HG03095 (cell line): ENCODE results near the gene NAP1L4.
"Not testable (repeated sequence)": the region's sequence is repeated elsewhere in the genome, so short reads cannot be mapped to it uniquely, and the experiment has no call there.

ENCODE experiments used
- ATAC-seq: cut with Tn5 transposase; IDR thresholded peaks from one replicate; pipeline ENCODE4 v1.9.1; 2021; ENCODE audit warnings: moderate library complexity; ENCODE audit not compliant: unreplicated experiment

NAP1L4 gene

DNA sequence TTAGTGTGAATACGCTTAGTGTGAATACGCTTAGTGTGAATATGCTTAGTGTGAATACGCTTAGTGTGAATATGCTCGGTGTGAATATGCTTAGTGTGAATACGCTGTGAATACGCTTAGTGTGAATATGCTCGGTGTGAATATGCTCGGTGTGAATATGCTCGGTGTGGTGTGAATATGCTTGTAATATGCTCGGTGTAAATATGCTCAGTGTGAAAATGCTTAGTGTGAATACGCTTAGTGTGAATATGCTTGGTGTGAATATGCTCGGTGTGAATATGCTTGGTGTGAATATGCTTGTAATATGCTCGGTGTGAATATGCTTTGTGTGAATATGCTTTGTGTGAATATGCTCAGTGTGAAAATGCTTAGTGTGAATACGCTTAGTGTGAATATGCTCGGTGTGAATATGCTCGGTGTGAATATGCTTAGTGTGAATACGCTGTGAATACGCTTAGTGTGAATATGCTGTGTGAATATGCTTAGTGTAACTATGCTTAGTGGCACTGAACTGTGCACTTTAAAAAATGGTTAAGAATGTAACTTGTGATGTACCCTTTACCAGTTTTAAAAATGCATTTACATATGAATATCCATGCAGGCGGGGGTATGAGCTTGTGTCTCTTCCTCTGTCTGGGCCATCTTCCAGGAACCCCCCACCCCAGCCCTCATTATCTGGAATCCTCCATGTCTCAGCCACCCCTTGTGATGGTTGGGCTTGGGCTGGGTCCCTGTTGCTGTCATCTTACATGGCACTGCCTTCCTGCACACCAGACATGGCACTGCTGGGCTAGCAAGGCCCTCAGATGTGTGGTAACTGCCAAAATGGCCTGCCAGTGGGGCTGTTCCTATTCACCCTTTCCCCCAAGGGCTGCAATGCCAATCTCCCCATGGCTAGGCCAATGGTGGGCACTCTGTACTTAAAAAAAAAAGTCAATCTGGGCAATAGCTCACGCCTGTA, 53.4 kb downstream of the NAP1L4 start:
- ATAC-seq: not testable (repeated sequence)

DNA sequence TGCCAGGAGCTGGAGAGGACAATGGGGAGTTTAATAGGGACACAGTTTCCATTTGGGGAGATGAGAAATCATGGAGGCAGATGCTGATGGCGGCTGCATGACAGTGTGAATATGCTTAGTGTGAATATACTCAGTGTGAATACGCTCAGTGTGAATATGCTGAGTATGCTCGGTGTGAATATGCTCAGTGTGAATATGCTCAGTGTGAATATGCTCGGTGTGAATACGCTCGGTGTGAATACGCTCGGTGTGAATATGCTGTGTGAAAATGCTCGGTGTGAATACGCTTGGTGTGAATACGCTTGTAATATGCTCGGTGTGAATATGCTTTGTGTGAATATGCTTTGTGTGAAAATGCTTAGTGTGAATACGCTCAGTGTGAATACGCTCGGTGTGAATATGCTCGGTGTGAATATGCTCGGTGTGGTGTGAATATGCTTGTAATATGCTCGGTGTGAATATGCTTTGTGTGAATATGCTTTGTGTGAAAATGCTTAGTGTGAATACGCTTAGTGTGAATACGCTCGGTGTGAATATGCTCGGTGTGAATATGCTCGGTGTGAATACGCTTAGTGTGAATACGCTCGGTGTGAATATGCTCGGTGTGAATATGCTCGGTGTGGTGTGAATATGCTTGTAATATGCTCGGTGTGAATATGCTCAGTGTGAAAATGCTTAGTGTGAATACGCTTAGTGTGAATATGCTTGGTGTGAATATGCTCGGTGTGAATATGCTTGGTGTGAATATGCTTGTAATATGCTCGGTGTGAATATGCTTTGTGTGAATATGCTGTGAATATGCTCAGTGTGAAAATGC, 54.3 kb downstream of the NAP1L4 start:
- not testable (repeated sequence) for ATAC-seq

DNA sequence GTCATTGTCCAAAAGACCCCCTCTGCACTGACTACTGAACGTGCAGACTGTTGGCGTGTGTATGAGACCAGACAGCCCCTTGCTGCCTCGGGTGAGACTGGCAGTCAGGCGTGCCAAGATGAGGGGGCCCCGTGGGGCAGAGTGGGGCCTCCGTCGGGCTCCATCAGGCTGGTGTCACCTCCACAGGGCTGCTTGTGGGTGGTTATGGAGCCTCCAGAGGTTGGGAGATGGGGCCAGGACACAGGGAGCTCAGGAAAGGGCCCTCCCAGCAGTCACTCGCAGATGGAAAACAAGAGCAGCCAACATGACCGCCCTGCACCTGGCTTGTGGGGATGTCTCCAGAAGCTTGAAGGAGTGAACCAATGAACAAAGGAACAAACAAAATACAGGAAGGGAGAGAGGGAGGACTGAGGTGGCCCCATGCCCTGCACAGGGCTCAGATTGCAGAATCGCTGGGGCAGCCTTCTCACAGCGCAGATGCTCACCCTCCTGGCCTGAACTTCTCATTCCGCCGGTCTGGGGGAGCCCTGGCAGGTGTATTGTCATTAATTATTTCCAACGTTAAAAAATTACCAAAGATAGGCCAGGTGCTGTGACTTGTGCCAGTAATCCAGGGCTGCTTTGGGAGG, 57.4 kb downstream of the NAP1L4 start:
- ATAC-seq: no peak

DNA sequence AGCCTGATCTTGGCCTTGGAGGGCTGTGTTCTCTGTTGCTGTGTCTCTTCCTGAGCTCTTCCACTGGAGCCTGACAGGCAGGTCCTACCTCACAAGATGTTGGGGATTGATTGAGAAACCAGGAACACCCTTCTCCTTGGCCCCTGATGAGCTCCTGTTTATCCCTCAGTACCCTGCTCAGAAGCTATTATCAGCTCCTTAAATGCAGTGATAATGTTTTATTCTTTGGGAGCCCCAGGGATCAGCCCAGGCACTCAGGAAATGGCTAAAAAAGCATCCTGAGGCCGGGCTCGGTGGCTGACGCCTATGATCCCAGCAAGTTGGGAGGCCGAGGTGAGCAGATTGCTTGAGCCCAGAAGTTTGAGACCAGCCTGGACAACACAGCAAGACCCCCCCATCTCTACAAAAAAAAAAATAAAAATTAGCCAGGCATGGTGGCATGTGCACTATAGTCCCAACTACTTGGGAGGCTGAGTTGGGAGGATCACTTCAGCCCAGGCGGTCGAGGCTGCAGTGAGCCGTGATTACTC, 58.0 kb downstream of the NAP1L4 start:
- no peak for ATAC-seq

DNA sequence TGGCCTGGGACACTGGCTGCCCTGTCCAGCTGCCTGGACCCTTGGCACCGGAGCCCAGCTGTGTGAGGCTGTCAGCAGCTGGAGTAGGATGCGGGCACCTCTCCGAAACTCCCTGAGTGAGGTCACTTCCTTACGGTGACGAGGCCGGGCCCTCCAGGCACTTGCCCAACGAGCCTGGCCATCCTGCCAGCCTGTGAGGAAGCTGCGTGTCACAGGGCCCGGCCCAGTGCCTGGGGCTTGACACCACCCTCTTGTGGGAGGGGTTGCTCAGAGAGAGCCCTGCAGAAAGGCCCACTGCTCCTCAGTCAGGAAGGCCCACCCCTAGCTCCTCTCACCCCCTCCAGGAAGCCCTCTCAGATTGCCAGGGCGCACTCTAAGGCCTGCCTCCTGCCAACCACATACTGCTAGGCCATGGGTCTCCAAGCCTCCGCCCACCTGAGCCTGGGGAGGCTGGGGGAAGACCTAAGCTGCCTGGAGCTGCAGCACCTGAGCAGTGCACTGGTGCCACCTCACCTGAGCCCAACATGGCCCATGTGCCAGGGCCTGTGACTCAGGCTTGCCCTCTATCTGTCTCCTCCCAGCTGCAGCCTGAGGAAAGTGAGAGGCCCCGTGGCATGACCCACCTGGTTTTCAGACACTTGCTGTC, 58.6 kb downstream of the NAP1L4 start:
- ATAC-seq: no peak

DNA sequence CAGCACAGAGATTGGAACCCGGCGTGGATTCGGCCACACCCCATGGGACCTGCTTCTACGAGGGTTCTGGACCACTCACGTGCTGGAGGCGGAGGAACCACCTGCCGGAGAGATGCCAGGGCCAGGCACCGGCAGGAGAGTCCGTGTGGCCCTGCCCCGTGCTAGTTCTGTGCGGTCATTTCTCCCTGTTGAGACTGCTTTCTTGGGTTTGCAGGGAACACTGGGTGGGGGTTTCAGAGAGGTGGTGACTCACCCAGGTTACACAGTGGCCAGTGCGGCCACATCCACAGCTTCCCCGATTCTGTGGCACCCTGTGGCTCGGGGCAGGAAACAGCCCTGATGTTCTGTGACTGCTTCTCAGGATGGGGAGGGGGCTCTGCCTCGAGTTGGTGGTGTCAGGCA, 59.3 kb downstream of the NAP1L4 start:
- no peak for ATAC-seq

DNA sequence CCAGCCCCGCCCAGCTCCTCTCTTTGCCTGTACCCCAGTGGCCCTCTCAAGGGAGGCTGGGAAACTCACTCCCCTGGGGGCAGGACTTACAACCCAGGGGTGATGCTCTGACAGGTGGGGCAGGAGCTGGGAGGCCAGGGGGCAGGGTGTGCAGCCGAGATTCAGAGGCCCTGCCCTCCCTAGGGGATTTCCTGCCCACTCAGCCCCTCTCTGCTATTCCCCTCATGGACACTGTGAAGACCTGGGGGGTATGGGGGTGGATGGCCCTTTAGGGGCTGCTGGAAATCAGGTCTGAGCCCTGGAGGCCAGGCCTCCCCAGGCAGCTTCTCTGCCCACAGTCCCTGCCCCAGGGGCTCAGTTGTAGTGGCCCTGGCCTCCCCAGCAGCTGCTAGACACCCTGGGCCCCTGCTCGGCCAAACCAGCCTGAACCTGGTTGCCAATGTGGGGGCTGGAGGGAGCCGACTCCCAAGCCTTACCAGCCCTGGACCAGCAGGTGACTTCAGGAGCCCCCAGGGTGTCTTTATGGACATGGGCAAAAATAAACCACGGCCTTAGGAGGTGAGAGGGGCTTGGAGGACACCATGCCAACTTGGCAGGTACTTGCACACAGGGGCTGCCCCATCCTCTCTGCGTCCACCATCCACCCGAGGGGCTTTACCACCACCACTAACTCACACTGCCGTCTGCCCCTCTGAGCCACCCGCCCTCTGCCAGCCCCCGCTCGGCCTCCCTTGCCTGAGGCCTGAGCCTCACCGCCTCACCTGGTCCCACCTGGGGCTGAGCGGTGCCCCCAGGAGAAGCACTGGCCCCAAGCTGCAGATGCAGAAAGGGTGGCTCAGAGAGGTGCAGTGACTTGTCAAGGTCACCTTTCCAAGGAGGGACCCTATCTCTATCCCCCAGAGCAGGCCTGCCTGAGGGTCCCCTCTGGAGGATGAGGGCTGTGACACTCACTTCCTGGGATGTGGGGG, 60.1 kb downstream of the NAP1L4 start:
- no peak for ATAC-seq

DNA sequence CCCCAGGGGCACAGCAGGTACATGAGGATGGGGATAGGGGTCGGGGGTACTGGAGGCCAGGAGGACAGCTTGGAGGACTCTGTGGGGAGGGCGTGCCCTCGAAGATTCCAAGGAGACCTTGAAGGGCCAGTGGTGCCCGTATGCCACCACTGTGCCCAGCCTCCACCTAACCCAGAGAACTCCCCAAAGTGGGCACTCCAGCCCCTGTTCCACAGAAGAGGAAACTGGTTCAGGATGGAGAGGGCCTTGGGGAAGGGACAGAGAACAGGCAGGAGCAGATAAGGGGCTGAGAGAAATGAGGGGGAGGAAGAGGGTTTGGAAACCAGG, 60.7 kb downstream of the NAP1L4 start:
- no peak for ATAC-seq

DNA sequence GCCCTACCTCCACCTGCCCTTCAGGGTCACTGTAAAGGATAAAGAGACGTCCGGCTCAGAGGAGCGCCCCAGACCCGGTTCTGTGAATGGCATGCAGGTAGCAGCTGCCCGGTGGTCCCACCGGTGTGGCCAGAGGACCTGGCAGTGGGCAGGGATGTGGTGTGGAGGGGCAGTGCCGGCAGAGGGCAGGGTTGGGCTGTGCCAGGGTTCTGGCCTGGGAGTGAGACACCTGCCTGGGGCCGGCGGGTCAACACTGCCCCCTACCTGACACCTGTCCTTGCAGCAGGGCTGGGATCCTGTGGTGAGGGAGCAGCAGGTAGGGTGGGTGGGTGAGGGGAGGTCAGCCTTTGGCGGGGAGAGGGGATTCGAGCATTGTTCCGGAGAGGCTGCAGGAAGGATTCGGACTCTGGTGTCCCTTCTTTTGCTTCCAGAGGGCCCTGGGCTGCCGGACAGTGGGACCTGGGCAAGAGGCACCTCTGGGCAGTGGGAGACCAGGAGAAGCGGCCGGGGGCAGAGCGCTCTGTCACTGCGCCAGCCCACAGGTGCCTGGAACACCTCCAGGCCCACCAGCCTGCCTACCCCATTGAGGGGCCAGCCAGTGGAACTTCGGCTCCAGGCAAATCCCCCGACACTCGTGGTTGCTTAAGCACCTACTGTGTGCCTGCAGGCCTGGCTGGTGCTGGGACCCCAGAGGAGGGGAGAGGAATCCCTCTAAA, 61.3 kb downstream of the NAP1L4 start:
- ATAC-seq: no peak

DNA sequence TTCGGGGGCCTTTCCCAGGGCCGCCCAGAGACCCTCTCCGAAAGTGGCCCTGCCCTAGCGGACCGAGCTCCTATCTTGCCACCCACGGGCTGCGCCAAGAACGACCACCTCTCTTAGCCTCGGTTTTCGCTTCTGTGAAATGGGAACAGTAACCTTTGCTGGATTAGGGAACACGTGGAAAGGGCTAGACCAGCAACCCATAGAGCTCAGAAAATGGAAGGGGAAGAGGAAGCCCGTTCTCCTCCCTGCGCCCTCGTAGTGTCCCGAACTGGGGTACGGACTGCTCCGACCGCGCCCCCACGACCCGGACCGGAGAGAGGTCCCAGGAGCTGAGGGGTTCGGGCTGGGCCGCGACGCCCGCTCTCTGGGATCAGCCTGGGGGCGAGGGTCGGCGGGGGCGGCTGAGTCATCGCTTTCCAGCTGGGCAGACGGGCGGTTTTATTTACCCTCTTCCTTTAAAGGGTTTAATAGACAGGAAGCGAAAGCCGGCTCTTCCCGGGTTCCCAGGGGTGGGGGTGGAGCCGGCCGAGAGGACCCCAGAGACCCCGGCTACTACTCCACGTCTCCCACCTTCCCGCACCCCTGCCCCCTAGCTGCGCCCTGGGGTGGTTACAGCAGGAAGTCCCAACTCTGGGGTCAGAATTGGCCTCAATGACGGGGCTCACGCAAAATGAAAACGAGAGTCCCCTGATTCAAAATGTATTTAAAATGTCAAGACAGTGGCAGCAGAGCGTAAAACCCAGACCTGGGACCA, 62.0 kb downstream of the NAP1L4 start:
- no peak for ATAC-seq

DNA sequence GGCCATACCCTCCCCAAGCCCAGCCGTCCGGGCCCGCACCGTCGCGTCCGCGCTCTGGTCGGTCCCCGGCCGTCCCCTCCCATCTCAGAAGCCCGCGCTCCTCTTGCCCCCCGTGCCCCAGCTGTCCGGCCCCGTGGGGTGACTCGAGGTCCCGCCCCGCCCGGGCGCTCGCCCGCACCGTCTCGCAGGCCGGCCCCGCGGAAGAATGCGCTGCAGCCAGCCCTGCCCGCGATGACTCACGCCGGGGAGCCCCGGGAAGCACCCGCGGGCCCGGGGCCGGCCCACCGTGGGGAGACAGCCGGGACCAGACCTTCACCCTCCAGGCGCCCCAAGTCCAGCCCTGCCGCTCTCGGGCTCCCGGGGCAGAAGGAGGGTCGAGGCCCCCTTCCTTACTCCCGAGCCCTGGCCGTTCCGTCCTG, 62.6 kb downstream of the NAP1L4 start:
- no peak for ATAC-seq

DNA sequence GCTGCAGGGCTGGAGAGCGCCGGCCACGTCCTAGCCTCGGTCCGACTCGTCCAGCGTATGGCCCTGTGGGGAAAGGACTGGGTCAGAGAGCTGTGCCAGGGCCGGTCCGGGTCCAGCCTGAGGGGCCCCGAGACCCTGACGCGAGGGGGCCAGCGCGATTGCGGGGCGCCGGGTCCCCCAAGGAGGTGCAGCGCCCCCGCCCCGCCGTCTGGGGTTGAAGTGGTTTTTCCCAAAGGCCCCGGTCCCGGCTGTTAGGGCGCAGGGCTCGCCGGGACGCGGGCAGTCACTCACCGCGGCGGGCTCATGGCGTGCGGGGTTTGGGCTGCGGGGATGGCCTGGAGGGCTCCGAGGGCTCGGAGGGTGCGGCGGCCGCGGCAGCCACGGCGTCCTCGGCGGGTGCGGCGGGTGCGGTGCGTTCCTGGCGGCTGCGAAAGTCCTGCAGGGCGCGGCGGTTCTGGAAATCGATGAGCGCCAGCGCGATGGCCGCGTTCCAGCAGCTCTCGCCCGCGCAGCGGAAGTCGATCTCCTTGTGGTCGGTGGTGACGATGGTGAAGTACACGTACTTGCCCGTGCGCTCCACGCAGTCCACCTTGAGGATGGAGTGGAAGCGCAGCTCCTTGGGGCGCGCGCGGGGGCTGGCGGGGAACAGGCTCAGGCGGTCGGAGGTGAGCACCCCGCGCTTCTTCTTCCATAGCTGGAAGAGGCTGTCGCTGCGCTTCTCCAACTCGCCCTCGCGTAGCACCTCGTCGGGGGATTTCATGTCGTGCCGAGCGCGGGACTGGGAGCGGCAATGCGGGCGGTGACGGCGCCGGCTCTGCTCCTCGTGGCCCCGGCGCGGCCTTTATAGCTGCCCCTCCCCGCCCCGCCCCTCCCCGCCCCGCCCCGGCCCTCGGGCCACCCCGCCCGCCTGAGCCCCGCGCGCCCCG, 63.3 kb downstream of the NAP1L4 start, which contains the start of gene PHLDA2:
PHLDA2 (minus strand) TSS at position 816 of the 926 bp plus-strand sequence; CDS start at position 760, 56 bp downstream.
- ATAC-seq: no peak

DNA sequence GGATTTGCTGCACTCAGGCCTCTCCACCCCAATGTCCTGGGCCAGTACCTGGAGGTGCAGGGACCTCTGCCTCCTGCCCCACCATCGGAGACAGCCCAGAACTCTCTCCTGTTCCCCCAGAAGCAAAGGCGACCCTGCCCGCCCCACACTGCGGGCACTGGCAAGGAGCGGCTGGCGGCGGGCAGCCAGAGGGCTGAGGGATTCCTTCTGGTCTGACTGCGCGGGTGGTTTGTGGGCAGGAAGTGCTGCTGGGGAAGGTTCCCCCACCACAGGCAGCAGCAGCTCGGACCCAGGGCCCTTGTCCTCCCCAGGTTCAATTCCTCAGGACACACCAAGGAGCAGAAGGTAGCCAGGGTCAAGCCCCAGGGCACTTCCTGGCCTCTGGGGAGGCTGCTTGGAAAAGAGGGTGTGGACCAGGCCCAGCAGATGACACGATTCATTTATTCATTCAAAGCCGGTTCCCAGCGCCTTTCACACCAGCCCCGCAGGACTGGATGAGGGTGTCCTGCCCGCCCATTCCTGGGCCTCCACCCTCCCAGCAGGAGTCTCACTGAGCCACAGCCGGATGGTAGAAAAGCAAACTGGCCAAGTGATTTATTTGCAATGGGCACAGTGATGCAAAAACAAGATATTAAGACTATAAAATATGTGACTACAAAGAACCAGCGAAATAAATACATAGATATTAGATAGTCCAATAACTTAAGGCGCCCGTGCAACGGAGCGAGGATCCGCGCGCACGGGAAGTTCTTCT, 64.1 kb downstream of the NAP1L4 start:
- no peak for ATAC-seq

DNA sequence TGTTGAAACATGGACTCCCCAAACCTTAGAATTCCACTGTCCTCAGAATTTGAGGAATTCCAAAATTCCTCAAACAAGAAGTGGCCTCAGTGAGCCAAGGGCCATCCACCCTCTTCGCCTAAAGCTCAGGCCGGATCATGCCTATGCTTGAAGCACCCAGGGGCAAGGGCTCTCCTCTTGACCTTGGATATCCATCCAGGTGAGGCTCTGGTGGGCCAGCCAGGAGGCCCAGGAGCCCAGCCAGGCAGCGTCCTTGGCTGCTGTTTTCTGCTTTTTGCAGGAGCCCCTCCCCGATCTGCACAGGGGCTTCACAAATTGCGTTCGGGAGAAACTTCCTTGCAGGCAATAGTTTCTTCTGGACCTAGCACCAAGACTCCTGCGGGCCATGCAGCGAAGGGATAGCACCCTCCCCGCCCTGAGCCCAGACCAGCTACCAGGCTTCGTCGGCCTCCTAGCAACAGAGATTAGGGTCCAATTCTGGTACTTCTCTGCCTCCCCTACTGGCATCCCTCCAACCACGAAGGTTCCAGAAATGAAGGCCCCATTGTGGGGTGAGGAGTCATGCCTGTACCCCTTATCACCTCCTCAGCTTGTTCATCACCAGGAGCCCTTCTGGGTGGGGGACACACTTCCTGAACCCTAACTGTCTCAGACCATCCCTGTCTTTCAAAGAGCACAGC, 64.9 kb downstream of the NAP1L4 start:
- no peak for ATAC-seq

DNA sequence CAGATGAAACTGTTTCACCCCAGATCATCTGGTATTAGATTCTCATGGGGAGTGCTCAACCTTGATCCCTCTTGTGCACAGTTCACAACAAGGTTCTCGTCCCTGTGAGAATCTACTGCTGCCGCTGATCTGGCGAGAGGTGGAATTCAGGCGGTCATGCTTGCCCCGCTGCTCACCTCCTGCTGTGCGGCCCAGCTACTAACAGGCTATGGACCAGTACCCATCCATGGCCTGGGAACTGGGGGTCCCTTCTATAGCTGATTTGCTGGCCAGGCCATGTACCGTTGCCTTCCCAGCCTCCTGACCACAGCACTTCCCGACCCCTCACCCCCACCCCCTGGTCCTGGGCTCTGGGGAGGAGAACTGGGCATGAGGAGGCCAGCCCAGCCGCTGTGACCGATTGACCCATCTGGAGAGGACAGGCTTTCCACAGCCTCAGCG, 65.5 kb downstream of the NAP1L4 start:
- no peak for ATAC-seq
